NCI-H2107 treated with DMSO at 0.1 percent for 48 hours (cell line): ENCODE measurements around the gene FMOD.
"Not testable (repeated sequence)": the region's sequence is repeated elsewhere in the genome, so short reads cannot be mapped to it uniquely, and the experiment has no call there.

ENCODE experiments used
- DNase-seq: peaks from one replicate; lab custom pipeline; 2025; ENCODE audit not compliant: unreplicated experiment; lab: John Stamatoyannopoulos, UW

FMOD gene

GRCh38 chr1:203326830-203327683, 23.9 kb downstream of the FMOD start:
- peak; percentile 96 for DNase-seq

- peak; percentile 98 for DNase-seq
Observed at GRCh38 chr1:203325418-203326091, 25.4 kb downstream of the FMOD start.

- peak; percentile 96 for DNase-seq
Observed at GRCh38 chr1:203325026-203325417, 25.9 kb downstream of the FMOD start.

- peak; percentile 91 for DNase-seq
Observed at GRCh38 chr1:203324105-203325025, 26.6 kb downstream of the FMOD start.

GRCh38 chr1:203323587-203323986, 27.3 kb downstream of the FMOD start:
- no peak for DNase-seq

- DNase-seq, result peak; percentile 68
Observed at GRCh38 chr1:203322500-203323179, 28.3 kb downstream of the FMOD start.

- no peak for DNase-seq
Observed at GRCh38 chr1:203321273-203322052, 29.5 kb downstream of the FMOD start.

GRCh38 chr1:203320591-203321272, 30.2 kb downstream of the FMOD start:
- DNase-seq, result peak; percentile 99

- DNase-seq, result no peak
Observed at GRCh38 chr1:203318229-203318517, 32.7 kb downstream of the FMOD start.

- DNase-seq, result peak; percentile 20
Observed at GRCh38 chr1:203317429-203318228, 33.3 kb downstream of the FMOD start.

GRCh38 chr1:203316626-203317093, 34.3 kb downstream of the FMOD start:
- no peak for DNase-seq

- not testable (repeated sequence) for DNase-seq
Observed at GRCh38 chr1:203314025-203314759, 36.7 kb downstream of the FMOD start.

- DNase-seq, result no peak
Observed at GRCh38 chr1:203311368-203312301, 39.3 kb downstream of the FMOD start.

GRCh38 chr1:203308923-203309331, 42.0 kb downstream of the FMOD start:
- no peak for DNase-seq

GRCh38 chr1:203308328-203308922, 42.5 kb downstream of the FMOD start:
- no peak for DNase-seq

GRCh38 chr1:203307641-203308126, 43.2 kb downstream of the FMOD start:
- DNase-seq, result no peak
